Measurements from ENCODE around the gene ARHGAP30. TPM values are rescaled to one million over a fixed set of nuclear protein-coding genes. Genes with fewer than 3 reads are reported as not detected.
"Not testable (repeated sequence)": the region's sequence is repeated elsewhere in the genome, so short reads cannot be mapped to it uniquely, and the experiment has no call there.

The ARHGAP30 gene, protein sequence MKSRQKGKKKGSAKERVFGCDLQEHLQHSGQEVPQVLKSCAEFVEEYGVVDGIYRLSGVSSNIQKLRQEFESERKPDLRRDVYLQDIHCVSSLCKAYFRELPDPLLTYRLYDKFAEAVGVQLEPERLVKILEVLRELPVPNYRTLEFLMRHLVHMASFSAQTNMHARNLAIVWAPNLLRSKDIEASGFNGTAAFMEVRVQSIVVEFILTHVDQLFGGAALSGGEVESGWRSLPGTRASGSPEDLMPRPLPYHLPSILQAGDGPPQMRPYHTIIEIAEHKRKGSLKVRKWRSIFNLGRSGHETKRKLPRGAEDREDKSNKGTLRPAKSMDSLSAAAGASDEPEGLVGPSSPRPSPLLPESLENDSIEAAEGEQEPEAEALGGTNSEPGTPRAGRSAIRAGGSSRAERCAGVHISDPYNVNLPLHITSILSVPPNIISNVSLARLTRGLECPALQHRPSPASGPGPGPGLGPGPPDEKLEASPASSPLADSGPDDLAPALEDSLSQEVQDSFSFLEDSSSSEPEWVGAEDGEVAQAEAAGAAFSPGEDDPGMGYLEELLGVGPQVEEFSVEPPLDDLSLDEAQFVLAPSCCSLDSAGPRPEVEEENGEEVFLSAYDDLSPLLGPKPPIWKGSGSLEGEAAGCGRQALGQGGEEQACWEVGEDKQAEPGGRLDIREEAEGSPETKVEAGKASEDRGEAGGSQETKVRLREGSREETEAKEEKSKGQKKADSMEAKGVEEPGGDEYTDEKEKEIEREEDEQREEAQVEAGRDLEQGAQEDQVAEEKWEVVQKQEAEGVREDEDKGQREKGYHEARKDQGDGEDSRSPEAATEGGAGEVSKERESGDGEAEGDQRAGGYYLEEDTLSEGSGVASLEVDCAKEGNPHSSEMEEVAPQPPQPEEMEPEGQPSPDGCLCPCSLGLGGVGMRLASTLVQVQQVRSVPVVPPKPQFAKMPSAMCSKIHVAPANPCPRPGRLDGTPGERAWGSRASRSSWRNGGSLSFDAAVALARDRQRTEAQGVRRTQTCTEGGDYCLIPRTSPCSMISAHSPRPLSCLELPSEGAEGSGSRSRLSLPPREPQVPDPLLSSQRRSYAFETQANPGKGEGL
- polyA plus RNA-seq = 138 TPM

DNA sequence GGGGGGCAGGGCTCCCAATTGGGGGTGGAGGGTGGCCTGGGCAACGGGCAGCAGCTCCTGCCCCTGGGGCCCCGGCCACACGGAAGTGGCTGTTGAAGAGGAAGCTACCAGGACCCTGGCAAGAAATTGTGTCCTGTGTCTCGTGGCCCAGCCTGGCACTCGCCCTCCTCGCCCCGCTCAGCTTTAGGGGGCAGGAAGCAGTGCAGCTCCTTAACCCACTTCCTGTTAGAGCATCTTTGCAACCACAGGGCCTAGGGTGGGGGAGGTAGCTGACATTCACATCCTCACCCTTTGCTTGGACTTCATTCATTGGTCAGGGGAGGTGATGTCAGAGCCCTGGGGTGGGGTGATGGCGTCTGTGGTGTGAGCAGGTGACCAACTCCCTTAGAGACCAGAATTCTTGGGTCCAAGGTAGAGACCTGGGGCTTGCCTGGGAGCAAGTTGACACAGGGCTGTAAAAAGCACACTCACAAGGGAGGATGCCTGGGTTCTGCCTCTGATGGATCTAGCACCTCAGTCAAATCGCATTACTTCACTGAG lies at the start of gene ARHGAP30:
Gene ARHGAP30 (minus strand): TSS at position 161 of the 540 bp plus-strand sequence. CDS start 267 bp downstream, outside the sequence.
- Mint-ChIP-seq H3K27ac (peak within 1 kb of the TSS; percentile 97 to 100 (median 98)), H3K36me3 (peaks cover 5% of the 10 kb centered on the region), H3K9me3 (no peaks in the 10 kb centered on the region), H3K4me3 (peak within 1 kb of the TSS; percentile 97 to 98 (median 98)), H3K27me3 (no peaks in the 10 kb centered on the region), H3K4me1 (peaks cover 24 to 36% (median 34%) of the 10 kb centered on the region in 3 donors)

DNA sequence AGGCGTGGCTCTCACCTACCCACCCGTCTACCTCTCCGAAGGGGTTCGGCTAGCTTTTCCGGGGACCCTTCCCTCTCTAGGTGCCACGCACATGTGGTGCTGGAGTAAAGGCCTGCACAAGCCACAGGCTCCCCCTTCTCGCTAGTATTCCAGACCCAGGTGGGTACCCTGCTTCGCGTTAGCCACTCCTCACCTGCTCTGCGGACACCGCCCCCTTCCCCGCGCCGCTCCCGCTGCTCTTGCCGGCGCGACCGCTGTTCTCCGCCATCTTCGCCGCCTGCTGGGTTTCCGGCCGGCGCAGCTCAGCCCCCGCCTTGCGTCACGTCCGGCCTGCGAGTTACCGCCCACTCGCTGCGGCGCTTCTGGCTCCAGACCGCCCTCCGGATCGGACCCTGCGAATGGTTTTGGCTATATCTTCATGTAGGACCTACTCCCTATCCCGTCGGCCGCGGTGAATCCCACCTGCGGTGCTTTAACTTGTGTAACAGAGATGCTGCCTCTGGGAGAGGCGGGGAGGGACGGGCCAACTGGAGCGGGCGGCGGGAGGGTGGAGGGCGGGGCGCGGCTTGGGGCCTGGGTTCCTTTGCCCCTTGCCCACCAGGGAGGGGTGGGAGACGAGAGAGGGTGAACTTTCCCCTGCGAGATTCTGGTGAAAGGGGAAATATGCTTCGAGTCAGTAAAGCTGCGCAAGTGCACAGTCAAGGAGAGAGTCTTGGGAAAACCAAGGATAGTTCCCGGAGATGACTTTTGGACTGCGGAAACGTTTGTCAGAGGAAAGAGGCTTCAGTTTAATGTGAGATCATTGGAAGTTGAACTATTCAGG lies 48.3 kb upstream of the ARHGAP30 start, which contains the start of the genes NIT1 and PFDN2:
Gene NIT1 (plus strand): TSS at position 347 of the 823 bp plus-strand sequence. CDS start 72 bp downstream, at position 419.
Gene PFDN2 (minus strand): TSS at position 279 of the 823 bp plus-strand sequence. CDS start 11 bp downstream, at position 268.
- H3K36me3 Mint-ChIP-seq = no peaks in the 10 kb centered on the region
- peaks cover 38 to 57% (median 56%) of the 10 kb centered on the region in 3 donors for H3K4me1 Mint-ChIP-seq
- H3K27me3 Mint-ChIP-seq = no peaks in the 10 kb centered on the region
- peak within 1 kb of the TSS; percentile 86 to 96 (median 96) for H3K27ac Mint-ChIP-seq
- H3K4me3 Mint-ChIP-seq = peak within 1 kb of the TSS; percentile 83 to 98 (median 94)
- H3K9me3 Mint-ChIP-seq = no peaks in the 10 kb centered on the region

DNA sequence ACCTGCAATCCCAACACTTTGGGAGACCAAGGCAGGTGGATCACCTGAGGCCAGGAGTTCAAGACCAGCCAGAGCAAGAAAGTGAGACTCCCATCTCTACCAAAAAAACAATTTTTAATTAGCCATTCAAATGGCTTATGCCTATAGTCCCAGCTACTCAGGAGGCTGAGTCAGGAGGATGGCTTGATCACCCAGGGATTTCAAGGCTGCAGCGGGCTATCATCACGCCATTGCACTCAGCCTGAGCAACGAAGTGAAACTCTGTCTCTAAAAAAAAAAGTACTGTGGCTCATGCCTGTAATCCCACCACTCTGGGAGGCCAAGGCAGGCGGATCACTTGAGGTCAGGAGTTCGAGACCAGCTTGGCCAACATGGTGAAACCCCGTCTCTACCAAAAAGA lies 46.3 kb upstream of the ARHGAP30 start:
- H3K4me3 Mint-ChIP-seq = peak overlapping the region in 3 of 4 donors; percentile 83 to 95 (median 85)
- not testable (repeated sequence) for H3K27me3 Mint-ChIP-seq, H3K36me3 Mint-ChIP-seq, H3K9me3 Mint-ChIP-seq
- H3K4me1 Mint-ChIP-seq = peaks cover 45 to 57% (median 55%) of the 10 kb centered on the region in 3 donors
- peak overlapping the region in 2 of 3 donors; percentile 13 to 46 for H3K27ac Mint-ChIP-seq

DNA sequence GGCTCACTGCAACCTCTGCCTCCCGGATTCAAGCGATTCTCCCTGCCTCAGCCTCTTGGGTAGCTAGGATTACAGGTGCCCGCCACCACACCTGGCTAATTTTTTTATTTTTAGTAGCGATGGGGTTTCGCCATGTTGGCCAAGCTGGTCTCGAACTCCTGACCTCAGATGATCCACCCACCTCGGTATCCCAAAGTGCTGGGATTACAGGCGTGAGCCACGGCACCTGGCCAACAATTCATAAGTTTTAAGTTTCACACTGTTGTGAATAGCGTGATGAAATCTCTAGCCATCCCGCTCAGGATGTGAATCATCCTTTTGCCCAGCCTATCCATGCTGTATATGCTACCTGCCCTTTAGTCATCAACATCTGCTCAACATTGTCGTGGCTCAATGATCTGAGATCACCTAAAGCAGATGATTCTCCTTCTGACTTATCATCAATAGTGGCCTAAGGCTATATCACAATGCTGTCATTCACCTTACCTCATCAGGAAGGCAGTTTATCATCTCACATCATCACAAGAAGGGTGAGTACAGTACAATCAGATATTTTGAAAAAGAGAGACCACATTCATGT lies 45.5 kb upstream of the ARHGAP30 start:
- H3K4me3 Mint-ChIP-seq = peak overlapping the region in 2 of 4 donors; percentile 45 to 83
- H3K27ac Mint-ChIP-seq = peak overlapping the region in 2 of 3 donors; percentile 46 to 67

DNA sequence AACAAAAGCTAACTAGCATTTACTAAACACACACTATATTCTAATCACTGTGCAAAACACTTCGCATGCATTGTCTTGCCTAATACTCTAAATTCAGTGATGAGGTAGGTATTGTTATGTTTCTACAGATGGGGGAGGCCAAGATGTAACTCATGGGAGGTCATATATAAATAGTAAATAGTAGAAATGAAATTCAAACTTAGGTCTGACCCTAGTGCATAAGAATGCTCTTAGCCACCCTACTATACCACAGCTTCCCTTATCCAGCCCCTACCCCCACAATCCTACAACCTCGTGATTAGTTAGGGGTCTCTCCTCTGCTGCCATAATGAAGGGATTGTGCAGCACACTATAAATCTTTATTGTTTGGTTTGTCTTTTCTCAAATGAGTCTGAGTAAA lies 44.9 kb upstream of the ARHGAP30 start:
- peaks cover 41 to 49% (median 49%) of the 10 kb centered on the region in 3 donors for H3K4me1 Mint-ChIP-seq

More for the DNA sequence above, 45.5 kb upstream of the ARHGAP30 start:
- H3K27me3 Mint-ChIP-seq = no peaks in the 10 kb centered on the region
- no peaks in the 10 kb centered on the region for H3K9me3 Mint-ChIP-seq
- no peaks in the 10 kb centered on the region for H3K36me3 Mint-ChIP-seq
- H3K4me1 Mint-ChIP-seq = peaks cover 45 to 56% (median 54%) of the 10 kb centered on the region in 3 donors

DNA sequence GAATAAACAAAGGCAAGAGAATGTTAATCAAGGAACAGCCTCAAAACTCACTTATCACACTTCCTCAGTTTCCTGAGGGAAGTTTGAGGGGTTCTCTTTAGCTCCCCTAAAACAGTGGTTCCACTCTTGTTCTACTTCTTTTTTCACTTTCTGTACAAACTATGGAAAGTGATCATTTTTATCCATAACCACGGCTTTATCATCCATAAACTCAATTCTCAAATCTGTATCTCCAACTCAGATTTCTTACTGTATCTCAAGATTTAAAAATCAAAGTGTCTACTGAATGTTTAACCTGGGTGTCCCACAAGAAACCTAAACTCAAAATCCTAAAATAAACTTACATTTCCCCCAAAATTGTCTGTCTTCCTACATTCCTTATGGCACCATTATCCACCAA lies 44.2 kb upstream of the ARHGAP30 start:
- no peaks in the 10 kb centered on the region for H3K36me3 Mint-ChIP-seq
- H3K27me3 Mint-ChIP-seq = no peaks in the 10 kb centered on the region
- peak overlapping the region in 1 of 4 donors; percentile 54 for H3K4me3 Mint-ChIP-seq
- no peaks in the 10 kb centered on the region for H3K9me3 Mint-ChIP-seq
- peaks cover 44 to 46% (median 45%) of the 10 kb centered on the region in 3 donors for H3K4me1 Mint-ChIP-seq
- no peak overlapping the region for H3K27ac Mint-ChIP-seq

More for the DNA sequence above, 44.9 kb upstream of the ARHGAP30 start:
- no peaks in the 10 kb centered on the region for H3K36me3 Mint-ChIP-seq
- no peaks in the 10 kb centered on the region for H3K9me3 Mint-ChIP-seq
- H3K4me3 Mint-ChIP-seq = peak overlapping the region in 1 of 4 donors; percentile 54
- H3K27ac Mint-ChIP-seq = no peak overlapping the region
- H3K27me3 Mint-ChIP-seq = no peaks in the 10 kb centered on the region

DNA sequence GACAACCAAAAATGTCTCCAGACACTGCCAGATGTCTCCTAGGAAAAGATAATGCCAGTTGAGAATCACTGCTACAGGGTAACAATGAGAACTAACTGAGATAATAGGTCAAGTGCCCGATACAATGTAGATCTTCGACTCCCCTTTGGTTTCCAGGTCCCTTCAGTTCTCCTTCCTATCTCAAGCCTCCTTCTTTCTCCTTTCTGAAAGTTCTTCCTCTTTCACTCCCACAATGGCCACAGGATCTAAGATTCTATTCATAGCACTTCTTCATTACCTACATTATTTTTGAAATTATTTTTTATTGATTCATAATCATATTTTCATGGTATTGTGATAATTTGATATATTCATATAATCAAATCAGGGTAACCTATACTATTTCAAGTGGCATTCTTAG lies 41.8 kb upstream of the ARHGAP30 start:
- H3K36me3 Mint-ChIP-seq = peaks cover under 1% of the 10 kb centered on the region
- no peaks in the 10 kb centered on the region for H3K27me3 Mint-ChIP-seq
- no peaks in the 10 kb centered on the region for H3K9me3 Mint-ChIP-seq
- H3K4me1 Mint-ChIP-seq = peaks cover 35 to 38% (median 37%) of the 10 kb centered on the region in 3 donors
- no peak overlapping the region for H3K27ac Mint-ChIP-seq
- H3K4me3 Mint-ChIP-seq = no peak overlapping the region

DNA sequence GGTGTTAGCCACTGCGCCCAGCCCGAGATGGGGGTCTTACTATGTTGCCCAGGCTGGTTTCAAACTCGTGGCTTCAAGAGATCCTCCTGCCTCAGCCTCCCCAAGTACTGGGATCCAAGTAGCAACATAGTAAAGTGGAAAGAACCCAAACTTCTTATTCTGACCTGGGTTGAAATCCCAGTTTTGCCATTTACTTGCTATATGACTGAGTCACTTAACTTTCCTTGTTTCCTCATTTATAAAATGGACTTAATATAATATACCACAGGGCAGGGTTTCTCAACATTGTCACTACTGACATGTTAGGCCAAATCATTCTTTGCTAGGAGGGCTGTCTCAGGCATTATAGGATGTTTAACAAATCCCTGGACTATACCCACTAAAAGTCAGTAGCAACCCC lies 41.4 kb upstream of the ARHGAP30 start:
- peaks cover 35 to 38% (median 35%) of the 10 kb centered on the region in 3 donors for H3K4me1 Mint-ChIP-seq
- peaks cover 3% of the 10 kb centered on the region for H3K36me3 Mint-ChIP-seq
- no peaks in the 10 kb centered on the region for H3K27me3 Mint-ChIP-seq
- H3K9me3 Mint-ChIP-seq = no peaks in the 10 kb centered on the region
- no peak overlapping the region for H3K4me3 Mint-ChIP-seq
- H3K27ac Mint-ChIP-seq = no peak overlapping the region

DNA sequence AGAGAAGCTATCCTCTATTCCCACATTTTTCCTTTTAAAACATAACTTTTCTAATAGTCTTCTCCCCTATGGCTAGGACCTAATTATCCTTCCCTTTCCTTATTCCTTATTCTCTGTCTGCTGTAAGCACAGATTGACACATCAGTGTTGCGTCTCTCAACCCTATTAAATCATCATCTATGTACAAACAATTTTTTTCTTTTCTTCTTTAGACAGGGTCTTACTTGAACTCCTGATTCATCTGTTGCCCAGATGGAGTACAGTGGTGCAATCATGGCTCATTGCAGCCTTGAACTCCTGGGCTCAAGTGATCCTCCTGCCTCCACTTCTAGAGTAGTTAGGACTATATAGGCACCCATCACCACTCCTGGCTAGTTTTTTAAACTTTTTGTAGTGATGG lies 36.7 kb upstream of the ARHGAP30 start:
- Mint-ChIP-seq H3K36me3 (peaks cover 4% of the 10 kb centered on the region), H3K4me3 (no peak overlapping the region), H3K4me1 (peaks cover 12 to 13% (median 12%) of the 10 kb centered on the region in 3 donors), H3K27me3 (no peaks in the 10 kb centered on the region), H3K9me3 (no peaks in the 10 kb centered on the region), H3K27ac (no peak overlapping the region)

DNA sequence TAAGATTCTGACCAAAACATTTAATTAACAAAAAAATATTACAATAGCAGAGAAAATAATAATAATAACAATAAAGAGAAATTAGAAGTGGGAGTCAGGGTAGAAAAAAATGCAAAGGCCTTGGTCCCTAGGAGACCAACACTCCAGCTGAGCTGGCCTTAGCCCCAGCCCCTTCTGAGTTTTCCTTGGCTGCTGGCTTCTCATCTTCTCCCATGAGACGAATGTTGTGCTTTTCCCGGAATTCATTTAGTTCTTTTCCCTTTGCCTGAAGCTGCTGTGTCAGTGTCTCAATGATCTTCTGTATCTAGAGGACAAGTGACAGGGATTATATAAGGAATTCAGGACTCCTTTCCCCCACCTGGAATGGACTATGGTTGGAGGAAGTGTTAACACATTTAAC lies 30.9 kb upstream of the ARHGAP30 start:
- Mint-ChIP-seq H3K27ac (peak overlapping the region in 1 of 3 donors; percentile 91), H3K4me1 (peaks cover 17 to 27% (median 20%) of the 10 kb centered on the region in 3 donors), H3K4me3 (peak overlapping the region in 1 of 4 donors; percentile 55), H3K27me3 (no peaks in the 10 kb centered on the region), H3K9me3 (no peaks in the 10 kb centered on the region), H3K36me3 (peaks cover 2% of the 10 kb centered on the region)

DNA sequence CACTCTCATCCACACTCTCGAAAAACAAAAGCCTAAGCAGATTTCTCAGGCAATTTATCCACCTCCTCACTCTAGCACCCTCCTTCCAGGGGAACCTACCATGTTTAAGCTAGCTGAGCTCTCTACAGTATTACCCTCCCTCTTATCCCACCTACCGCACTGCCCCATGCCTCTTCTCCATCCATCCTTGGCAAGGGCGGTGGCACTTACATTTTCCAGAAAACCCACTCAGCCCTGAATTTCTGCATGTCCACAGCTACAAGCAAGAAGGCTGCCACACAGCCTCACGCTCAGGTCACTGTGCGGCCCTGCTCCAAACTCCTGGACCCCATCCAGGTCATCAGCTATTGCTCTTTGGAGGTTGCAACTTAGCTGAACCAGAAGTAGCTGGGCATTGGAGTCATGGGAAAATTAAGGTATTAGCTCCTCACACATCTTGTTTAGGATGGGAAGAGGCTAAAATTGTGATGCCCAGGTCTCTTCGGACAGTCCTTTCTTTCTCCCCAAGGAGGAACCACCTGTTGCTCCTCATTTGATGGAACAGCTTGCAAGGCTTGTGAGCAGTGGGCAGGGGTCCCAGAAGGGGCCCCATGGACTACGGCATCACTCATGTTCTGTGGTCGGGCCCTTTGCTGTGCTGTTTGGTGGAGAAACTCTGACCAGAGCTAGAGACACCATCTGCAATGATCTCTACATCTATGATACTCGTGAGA lies 29.6 kb upstream of the ARHGAP30 start:
- Mint-ChIP-seq H3K36me3 (peaks cover 2% of the 10 kb centered on the region), H3K4me1 (peaks cover 17 to 23% (median 17%) of the 10 kb centered on the region in 3 donors), H3K9me3 (no peaks in the 10 kb centered on the region), H3K27ac (peak overlapping the region; percentile 45 to 91 (median 74)), H3K27me3 (no peaks in the 10 kb centered on the region), H3K4me3 (peak overlapping the region; percentile 85 to 95 (median 86))

DNA sequence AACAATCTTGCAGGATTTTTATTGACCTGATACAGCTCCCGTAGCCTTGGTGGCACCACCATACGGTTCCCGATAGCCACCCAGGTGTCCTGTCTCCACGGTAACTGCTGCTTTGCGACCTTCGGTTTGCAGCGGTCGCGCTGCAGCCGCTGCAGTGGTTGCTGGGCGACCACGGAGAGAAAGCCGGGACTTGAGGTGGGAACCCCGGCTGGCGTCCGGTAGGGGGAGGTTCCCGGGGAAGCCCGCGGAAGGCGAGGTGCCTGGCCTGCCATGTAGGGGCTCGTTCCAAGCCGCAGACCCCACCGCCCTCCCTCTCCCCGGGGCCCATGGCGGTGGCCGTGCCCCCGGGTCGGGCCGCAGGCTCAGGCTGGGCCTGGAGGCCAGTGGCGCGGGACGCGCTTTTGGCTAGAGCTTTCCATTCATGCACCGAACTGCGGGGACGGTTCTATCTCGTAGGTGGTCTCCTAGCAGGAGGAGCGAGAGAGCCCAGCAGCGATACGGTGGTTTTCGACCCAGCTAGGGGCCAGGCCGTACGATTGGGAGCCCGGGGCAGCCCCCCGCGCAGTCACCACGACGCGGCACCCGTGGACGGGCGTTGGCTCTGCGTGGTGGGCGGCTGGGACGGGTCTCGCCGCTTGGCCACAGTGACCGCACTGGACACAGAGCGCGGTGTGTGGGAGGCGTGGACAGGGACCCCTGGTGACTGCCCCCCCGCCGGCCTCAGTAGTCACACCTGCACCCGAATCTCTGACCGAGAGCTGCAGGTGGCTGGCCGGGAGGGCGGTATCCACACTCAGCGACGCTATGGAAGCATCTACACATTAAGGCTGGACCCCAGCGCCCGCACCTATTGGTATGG lies 28.7 kb upstream of the ARHGAP30 start, which contains the start of gene KLHDC9:
Gene KLHDC9 (plus strand): TSS at position 152 of the 859 bp plus-strand sequence. CDS start 175 bp downstream, at position 327.
- Mint-ChIP-seq H3K27me3 (no peaks in the 10 kb centered on the region), H3K27ac (peak within 1 kb of the TSS; percentile 95 to 100 (median 98)), H3K4me1 (peaks cover 16 to 21% (median 17%) of the 10 kb centered on the region in 3 donors), H3K4me3 (peak within 1 kb of the TSS; percentile 86 to 95 (median 92)), H3K9me3 (no peaks in the 10 kb centered on the region), H3K36me3 (peaks cover 2% of the 10 kb centered on the region)
